K562 (cell line): ENCODE data around the gene TMEM87A. TPM values are rescaled to one million over a fixed set of nuclear protein-coding genes. Genes with fewer than 3 reads are reported as not detected.

Experiments used
- ATAC-seq: fragments of 200-7000 bp; cut with Tn5 transposase; 3 replicates; pipeline ENCODE4 v1.9.1; 2020; ENCODE audit warnings: moderate library complexity
- BruUV-seq: library from RNA; stranded (reverse); fragments of 400-500 nt; replicated peaks from 2 replicates; lab custom pipeline; 2021; lab: Mats Ljungman, UMichigan
- CTCF ChIA-PET: fragments of 300-600 bp; formaldehyde crosslinking; extraction: SDS; loops from one replicate; lab custom pipeline; 2021; ENCODE audit warnings: low intra/inter-chr PET ratio; lab: Yijun Ruan, JAX
- POLR2A ChIA-PET: fragments of 300-600, 350-650 bp; sonication (Branson Sonifier 250); formaldehyde crosslinking; extraction: SDS; loops from one replicate; lab custom pipeline; 2021; ENCODE audit warnings: antibody characterized with exemption, inconsistent platforms; lab: Yijun Ruan, JAX
- DNase-seq, 4 experiments: peaks; one replicate each; pipeline versions ENCODE4 v3.0.0 to v3.0.0-alpha.2; 2011 to 2018; ENCODE audit warnings: low spot score in 3 of 4, mixed read lengths in 3 of 4; ENCODE audit errors: extremely low read depth in 1 of 4
- FAIRE-seq: peaks from 2 replicates; lab custom pipeline; 2011; peaks lifted over from hg19 to GRCh38; lab: Jason Lieb, UNC
- H2AFZ ChIP-seq: 2 replicates; pipeline ENCODE4 v1.6.0; 2011; ENCODE audit warnings: low read depth, low read length, control low read depth, inconsistent platforms
- H3K27ac ChIP-seq: fragments of 200-600 bp; 3 replicates; pipeline ENCODE4 v1.8.0; 2011; ENCODE audit warnings: low read depth, mild to moderate bottlenecking, control low read depth, inconsistent platforms, low read length, moderate library complexity, mixed read lengths; ENCODE audit errors: extremely low read depth
- H3K27me3 ChIP-seq, 2 experiments: fragments of 300-600 bp in 1 of 2; 2 replicates in 1 of 2; 3 replicates in 1 of 2; pipeline versions ENCODE4 v1.6.0 to v1.8.0; 2011; ENCODE audit warnings: inconsistent platforms in 2 of 2, low read length in 2 of 2, mild to moderate bottlenecking in 1 of 2, mixed read lengths in 1 of 2, moderate library complexity in 1 of 2; ENCODE audit not compliant: control insufficient read depth in 2 of 2, insufficient read depth in 2 of 2
- H3K36me3 ChIP-seq: fragments of 300-600 bp; 3 replicates; pipeline ENCODE4 v1.8.0; 2011; ENCODE audit warnings: mild to moderate bottlenecking, low read length, inconsistent platforms; ENCODE audit not compliant: control insufficient read depth, insufficient read depth
- H3K4me1 ChIP-seq, 2 experiments: fragments of 200-600 bp in 1 of 2; replicated peaks in 1 of 2; 2 replicates in 1 of 2; 3 replicates in 1 of 2; pipeline versions ENCODE4 v1.5.1 to v1.8.0; 2011; ENCODE audit warnings: inconsistent platforms in 2 of 2, low read length in 2 of 2, mild to moderate bottlenecking in 1 of 2, mixed read lengths in 1 of 2, moderate library complexity in 1 of 2; ENCODE audit not compliant: control insufficient read depth in 2 of 2, insufficient read depth in 2 of 2
- H3K4me2 ChIP-seq: 2 replicates; pipeline ENCODE4 v1.6.1; 2011; ENCODE audit warnings: low read length, control low read depth, inconsistent platforms, mixed read lengths; ENCODE audit not compliant: insufficient read depth
- H3K4me3 ChIP-seq: fragments of 200-600 bp; sonication (generic), shearing (Covaris generic); 2 replicates; pipeline ENCODE4 v1.5.1; 2016; ENCODE audit warnings: control low read depth, inconsistent platforms
- H3K79me2 ChIP-seq: fragments of 200-600 bp; 3 replicates; pipeline ENCODE4 v1.8.0; 2011; ENCODE audit warnings: low read length, inconsistent platforms; ENCODE audit not compliant: control insufficient read depth, insufficient read depth
- H3K9ac ChIP-seq, 2 experiments: 2 replicates each; pipeline versions ENCODE4 v1.6.0 to v1.6.1; 2011; ENCODE audit warnings: low read depth in 2 of 2, low read length in 2 of 2, control low read depth in 1 of 2, inconsistent platforms in 1 of 2, mild to moderate bottlenecking in 1 of 2, mixed read lengths in 1 of 2; ENCODE audit not compliant: insufficient read depth in 1 of 2
- H3K9me1 ChIP-seq: one replicate; pipeline ENCODE4 v1.6.0; 2011; ENCODE audit warnings: inconsistent platforms, mild to moderate bottlenecking, low read length, moderate library complexity; ENCODE audit not compliant: control insufficient read depth, insufficient read depth
- H3K9me3 ChIP-seq: replicated peaks from 2 replicates; pipeline ENCODE4 v1.5.1; 2011; ENCODE audit warnings: low read depth, low read length, inconsistent platforms; ENCODE audit not compliant: control insufficient read depth, insufficient read depth
- H4K20me1 ChIP-seq: replicated peaks from 2 replicates; pipeline ENCODE4 v1.6.1; 2011; ENCODE audit warnings: low read length, inconsistent platforms, mixed read lengths; ENCODE audit not compliant: control insufficient read depth, insufficient read depth
- ATF3 ChIP-seq, 2 experiments: fragments of 450-650 bp in 1 of 2; sonication (generic) in 1 of 2; formaldehyde crosslinking in 1 of 2; IDR thresholded peaks in 1 of 2; conservative IDR thresholded peaks in 1 of 2; 2 replicates each; pipeline versions ENCODE4 v1.6.1 to v1.8.1; 2016 to 2023; ENCODE audit warnings: mild to moderate bottlenecking in 2 of 2, moderate library complexity in 2 of 2, inconsistent platforms in 1 of 2, missing genetic modification reagents in 1 of 2
- CHAMP1 ChIP-seq: fragments of 450-650 bp; IDR thresholded peaks from 2 replicates; pipeline ENCODE4 v1.6.1; 2016; ENCODE audit warnings: mild to moderate bottlenecking
- DDX20 ChIP-seq: fragments of 450-650 bp; IDR thresholded peaks from 2 replicates; pipeline ENCODE4 v1.6.1; 2016; ENCODE audit warnings: missing genetic modification characterization, low read depth, mild to moderate bottlenecking, missing compliant biosample characterization, moderate library complexity
- ELF1 ChIP-seq: fragments of 200-800 bp; sonication (Bioruptor generic); IDR thresholded peaks from 2 replicates; pipeline ENCODE4 v1.6.1; 2016; ENCODE audit warnings: missing genetic modification characterization, missing compliant biosample characterization
- FOXA3 ChIP-seq, 2 experiments: fragments of 450-650 bp in 1 of 2; sonication (generic) in 1 of 2; formaldehyde crosslinking; IDR thresholded peaks in 1 of 2; conservative IDR thresholded peaks in 1 of 2; 2 replicates each; pipeline versions ENCODE4 v1.4.0 to v1.8.0; 2020 to 2022; ENCODE audit warnings: mild to moderate bottlenecking in 2 of 2, missing genetic modification reagents in 1 of 2
- GTF2B ChIP-seq: IDR thresholded peaks from 2 replicates; pipeline ENCODE4 v1.6.1; 2011; ENCODE audit not compliant: insufficient read length; ENCODE audit errors: extremely low read depth
- SAFB ChIP-seq: fragments of 200-400 bp; formaldehyde crosslinking; IDR thresholded peaks from 2 replicates; pipeline ENCODE4 v1.6.1; 2017; ENCODE audit warnings: low read depth, low read length, borderline replicate concordance
- SNIP1 ChIP-seq: fragments of 450-650 bp; IDR thresholded peaks from 2 replicates; pipeline ENCODE4 v1.7.1; 2017; ENCODE audit warnings: low read depth, mild to moderate bottlenecking
- TRIM24 ChIP-seq, 2 experiments: fragments of 450-650 bp; IDR thresholded peaks; 2 replicates each; pipeline ENCODE4 v1.6.1; 2016
- ZNF449 ChIP-seq: fragments of 250-450 bp; sonication (Bioruptor Pico); IDR thresholded peaks from 2 replicates; pipeline ENCODE4 v1.8.0; 2022; ENCODE audit warnings: moderate library complexity, mild to moderate bottlenecking, inconsistent platforms
- WGBS: fragments of 100-300 bp; shearing (Covaris generic); methylation state at CpG from one replicate; pipeline ENCODE4 v1.1.6; 2016; ENCODE audit warnings: low coverage, mixed read lengths; ENCODE audit not compliant: insufficient coverage; ENCODE audit errors: missing lambda C conversion rate; 5-methylcytosine and 5-hydroxymethylcytosine counted together
- in situ Hi-C: fragments of 300-500 bp; cut with MboI; formaldehyde crosslinking; loops from 4 replicates; pipeline ENCODE4 v1.15.0; 2018; ENCODE audit warnings: inconsistent platforms, mixed read lengths
- intact Hi-C: fragments of 100-400 bp; cut with micrococcal nuclease; formaldehyde crosslinking; loops from 2 replicates; pipeline ENCODE4 v1.14.2; 2022
- polyA plus RNA-seq, 8 experiments: library from polyadenylated mRNA; depleted of rRNA in 4 of 8; stranded (reverse) in 5 of 8; unstranded in 3 of 8; fragments of >200 nt; fragmentation: Nextera tagmentation in 2 of 8; fragmentation: Illumina TruSeq in 1 of 8; extraction: Ambion mirVana in 2 of 8; extraction: Trizol in 1 of 8; gene quantifications; 2 replicates each; pipeline versions ENCODE4 v1.2.1 to v1.2.3, GENCODE V29; 2011 to 2014; ENCODE audit warnings: inconsistent platforms in 1 of 8, missing spikeins in 1 of 8
- total RNA-seq, 7 experiments: library from RNA; depleted of rRNA in 6 of 7; stranded (reverse); fragments of >200 nt in 6 of 7; fragmentation: Illumina TruSeq in 2 of 7; extraction: Trizol in 2 of 7; gene quantifications; 2 replicates each; pipeline versions ENCODE4 v1.2.1 to v1.2.3, GENCODE V29; 2011 to 2021; ENCODE audit warnings: low replicate concordance in 1 of 7
- TF ChIP-seq, protein P1 (sequence below): fragments of 250-450 bp; sonication (Bioruptor Pico); IDR thresholded peaks from 2 replicates; pipeline ENCODE4 v1.5.0; 2020; ENCODE audit warnings: mild to moderate bottlenecking
- TF ChIP-seq, protein P2 (sequence below), 2 experiments: fragments of 450-650 bp in 1 of 2; sonication (generic) in 1 of 2; formaldehyde crosslinking; conservative IDR thresholded peaks; 2 replicates each; pipeline versions ENCODE4 v1.4.0 to v1.8.1; 2020 to 2022; ENCODE audit warnings: mild to moderate bottlenecking in 1 of 2, missing genetic modification reagents in 1 of 2

TMEM87A gene
- total and polyA plus RNA-seq, 9 of the 15 experiments (the other 6 are each of a cell fraction or from before 2014, with no cell fraction given) = 16.6 to 43.3 (median 29.6) TPM

GRCh38 chr15:42286445-42287029 is 13.3 kb upstream of the TMEM87A start:
- no peak overlapping the region for H3K9ac ChIP-seq
- intact Hi-C loops (no loop called here), in situ Hi-C loops (no loop called here)
- H3K4me3 ChIP-seq = no peak overlapping the region
- no peaks in the 10 kb centered on the region for H3K9me1 ChIP-seq
- peaks cover 0 to 8% of the 10 kb centered on the region in 2 experiments; a peak in 2 of 5 replicates for H3K4me1 ChIP-seq
- H3K27ac ChIP-seq = no peak overlapping the region
- no peaks in the 10 kb centered on the region for H3K27me3 ChIP-seq
- H3K36me3 ChIP-seq = no peaks in the 10 kb centered on the region
- ChIA-PET POLR2A (interaction anchor here (0.6 to 0.9 kb wide), 4 partner anchors 11 to 166 kb away, joined by 3 to 4 read pairs (median 4); partner anchors contain the start of genes GANC and TMEM87A), CTCF (no interaction called here)
- no peaks in the 10 kb centered on the region; the same call in 1 of the 2 replicates for H3K9me3 ChIP-seq
- ATAC-seq = peak; percentile 55; the same call in 2 of the 3 replicates
- H3K4me2 ChIP-seq = no peak overlapping the region
- no TSS peak for BruUV-seq
- WGBS = 39% methylated on average over 4 of the region's 4 CpGs
- no peak for FAIRE-seq
- no peak overlapping the region for H2AFZ ChIP-seq
- no peaks in the 10 kb centered on the region for H3K79me2 ChIP-seq
- no peaks in the 10 kb centered on the region for H4K20me1 ChIP-seq
- no peak for DNase-seq
- no peak for TF ChIP-seq GTF2B
- no peak for TF ChIP-seq DDX20 (tag)
- no peak for TF ChIP-seq SAFB
- TF ChIP-seq ZNF449 (CRISPR knock-in tag) = no peak
- peak in 1 of 2 experiments; percentile 55; a peak in 2 of 4 replicates for TF ChIP-seq FOXA3 (CRISPR knock-in tag; conservative IDR thresholded peaks at IDR 0.05 in 1 of 2, IDR thresholded peaks at IDR 0.05 in 1 of 2)
- no peak for TF ChIP-seq SNIP1
- no peak for TF ChIP-seq ELF1 (tag)
- TF ChIP-seq ATF3 (IDR thresholded peaks at IDR 0.05) = peak; percentile 92
- TF ChIP-seq ATF3 (CRISPR knock-in tag; conservative IDR thresholded peaks at IDR 0.05) = no peak
- TF ChIP-seq, protein P1, sequence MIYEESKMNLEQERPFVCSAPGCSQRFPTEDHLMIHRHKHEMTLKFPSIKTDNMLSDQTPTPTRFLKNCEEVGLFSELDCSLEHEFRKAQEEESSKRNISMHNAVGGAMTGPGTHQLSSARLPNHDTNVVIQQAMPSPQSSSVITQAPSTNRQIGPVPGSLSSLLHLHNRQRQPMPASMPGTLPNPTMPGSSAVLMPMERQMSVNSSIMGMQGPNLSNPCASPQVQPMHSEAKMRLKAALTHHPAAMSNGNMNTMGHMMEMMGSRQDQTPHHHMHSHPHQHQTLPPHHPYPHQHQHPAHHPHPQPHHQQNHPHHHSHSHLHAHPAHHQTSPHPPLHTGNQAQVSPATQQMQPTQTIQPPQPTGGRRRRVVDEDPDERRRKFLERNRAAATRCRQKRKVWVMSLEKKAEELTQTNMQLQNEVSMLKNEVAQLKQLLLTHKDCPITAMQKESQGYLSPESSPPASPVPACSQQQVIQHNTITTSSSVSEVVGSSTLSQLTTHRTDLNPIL (CRISPR knock-in tag) = no peak
- TF ChIP-seq, protein P2, sequence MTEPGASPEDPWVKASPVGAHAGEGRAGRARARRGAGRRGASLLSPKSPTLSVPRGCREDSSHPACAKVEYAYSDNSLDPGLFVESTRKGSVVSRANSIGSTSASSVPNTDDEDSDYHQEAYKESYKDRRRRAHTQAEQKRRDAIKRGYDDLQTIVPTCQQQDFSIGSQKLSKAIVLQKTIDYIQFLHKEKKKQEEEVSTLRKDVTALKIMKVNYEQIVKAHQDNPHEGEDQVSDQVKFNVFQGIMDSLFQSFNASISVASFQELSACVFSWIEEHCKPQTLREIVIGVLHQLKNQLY (CRISPR knock-in tag; conservative IDR thresholded peaks at IDR 0.05) = no peak
- 0 out of 4 replicates have a peak, but pooled peaks of 1 of the 2 experiments have one; percentile 41 for TF ChIP-seq TRIM24 (IDR thresholded peaks at IDR 0.05)
- TF ChIP-seq CHAMP1 = no peak
